ENCODE results near the gene TOP3B. TPM values are rescaled to one million over a fixed set of nuclear protein-coding genes. Genes with fewer than 3 reads are reported as not detected.

TOP3B gene
- total RNA-seq, 4 donors from 2014 or later, result 4.6 to 36.6 (median 23.4) TPM

GRCh38 chr22:21990445-21991303 is 8.1 kb upstream of the TOP3B start:
- H3K9me3 ChIP-seq, result no peaks in the 10 kb centered on the region
- H3K4me1 ChIP-seq, result no peaks in the 10 kb centered on the region
- 69 to 81% methylated on average over 9 to 14 of the region's 16 CpGs for WGBS, 2 donors
- H3K4me3 ChIP-seq, result no peak overlapping the region
- no peak overlapping the region for H3K27ac ChIP-seq
- peaks cover 0 to 30% (median 0%) of the 10 kb centered on the region in 4 donors for H3K27me3 ChIP-seq
- intact Hi-C loops (cut with DNase I), result no loop called here
- DNase-seq, result no peak
- TF ChIP-seq POLR2A (IDR thresholded peaks at IDR 0.05) (no peak), CTCF (IDR thresholded peaks at IDR 0.05) (no peak)
- no peaks in the 10 kb centered on the region for H3K36me3 ChIP-seq

- Histone ChIP-seq H3K4me1 (no peaks in the 10 kb centered on the region), H3K27ac (no peak overlapping the region), H3K36me3 (no peaks in the 10 kb centered on the region), H3K27me3 (peaks cover 0 to 30% (median 0%) of the 10 kb centered on the region in 4 donors), H3K9me3 (no peaks in the 10 kb centered on the region), H3K4me3 (no peak overlapping the region)
- DNase-seq, result no peak
- intact Hi-C loops (cut with DNase I), result no loop called here
- WGBS, 2 donors, result 69 to 72% methylated on average over 6 of the region's 6 CpGs
- TF ChIP-seq CTCF (IDR thresholded peaks at IDR 0.05), result no peak
- no peak for TF ChIP-seq POLR2A (IDR thresholded peaks at IDR 0.05)
Measured at GRCh38 chr22:21989049-21989448, 6.5 kb upstream of the TOP3B start.

- peaks cover 0 to 14% (median 0%) of the 10 kb centered on the region in 4 donors for H3K27me3 ChIP-seq
- TF ChIP-seq POLR2A (IDR thresholded peaks at IDR 0.05), result no peak
- TF ChIP-seq CTCF (IDR thresholded peaks at IDR 0.05), result no peak
- no peak for DNase-seq
- no peaks in the 10 kb centered on the region for H3K36me3 ChIP-seq
- 86 to 88% methylated on average over 2 of the region's 5 CpGs for WGBS, 2 donors
- H3K9me3 ChIP-seq, result no peaks in the 10 kb centered on the region
- no peak overlapping the region for H3K27ac ChIP-seq
- H3K4me1 ChIP-seq, result peaks cover 10 to 29% (median 13%) of the 10 kb centered on the region in 3 donors
- intact Hi-C loops (cut with DNase I), result no loop called here
- no peak overlapping the region for H3K4me3 ChIP-seq
Measured at GRCh38 chr22:21985214-21985613, 2.6 kb upstream of the TOP3B start.

- DNase-seq, result no peak
- WGBS, 2 donors, result 55 to 64% methylated on average over 4 to 5 of the region's 7 CpGs
- Histone ChIP-seq H3K9me3 (no peaks in the 10 kb centered on the region), H3K27me3 (peaks cover 0 to 11% (median 0%) of the 10 kb centered on the region in 4 donors), H3K27ac (no peak overlapping the region), H3K36me3 (no peaks in the 10 kb centered on the region), H3K4me3 (no peak overlapping the region), H3K4me1 (peaks cover 10 to 30% (median 13%) of the 10 kb centered on the region in 3 donors)
- no peak for TF ChIP-seq POLR2A (IDR thresholded peaks at IDR 0.05)
- peak in 1 of 6 experiments; percentile 10 for TF ChIP-seq CTCF (IDR thresholded peaks at IDR 0.05)
- intact Hi-C loops (cut with DNase I), result no loop called here
Measured at GRCh38 chr22:21984793-21985192, 2.2 kb upstream of the TOP3B start.

GRCh38 chr22:21981874-21982273 is 713 bp downstream of the TOP3B start:
- H3K9me3 ChIP-seq, result no peaks in the 10 kb centered on the region
- H3K27me3 ChIP-seq, result no peaks in the 10 kb centered on the region
- peak overlapping the region in 3 of 4 donors; percentile 88 to 92 (median 90) for H3K27ac ChIP-seq
- peaks cover 0 to 12% (median 0%) of the 10 kb centered on the region in 3 donors for H3K36me3 ChIP-seq
- TF ChIP-seq CTCF (IDR thresholded peaks at IDR 0.05) (no peak), POLR2A (IDR thresholded peaks at IDR 0.05) (no peak)
- DNase-seq, result no peak
- intact Hi-C loops (cut with DNase I), result no loop called here
- H3K4me3 ChIP-seq, result peak overlapping the region; percentile 83 to 99 (median 96)
- WGBS, 2 donors, result 13 to 20% methylated on average over 2 of the region's 2 CpGs
- H3K4me1 ChIP-seq, result peaks cover 10 to 30% (median 13%) of the 10 kb centered on the region in 3 donors
